ENCODE data around the gene DNASE2B. TPM values are rescaled to one million over a fixed set of nuclear protein-coding genes. Genes with fewer than 3 reads are reported as not detected.

The DNASE2B gene
- polyA plus RNA-seq, 1 donor from 2014 or later: 27.9 TPM

DNA sequence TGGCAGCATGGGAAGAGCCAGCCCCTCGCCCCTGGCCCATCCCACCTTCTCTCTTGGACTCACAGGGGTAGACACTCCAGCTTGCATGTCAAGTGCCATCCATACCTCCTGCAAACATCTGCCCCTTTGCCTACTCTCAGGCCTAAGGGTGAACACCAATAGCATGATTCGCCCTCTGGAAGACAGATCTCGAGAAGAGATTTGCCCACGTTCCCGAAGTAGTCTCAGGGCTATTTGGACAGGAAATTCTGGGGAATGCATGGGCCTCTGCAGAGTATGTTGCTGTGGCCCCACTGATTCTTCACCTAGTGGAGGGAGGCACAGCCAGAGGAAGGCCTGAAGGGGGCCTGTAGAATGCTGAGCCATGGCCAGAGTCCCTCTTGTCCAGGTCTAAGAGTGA lies 29.8 kb upstream of the DNASE2B start:
- Histone ChIP-seq H3K79me2 (replicated peaks; ENCODE audit: insufficient read depth, low read length) (no peaks in the 10 kb centered on the region), H3K4me2 (ENCODE audit: low read length) (no peak overlapping the region), H3K9me3 (ENCODE audit: low read length) (no peaks in the 10 kb centered on the region), H3K27me3 (ENCODE audit: insufficient read depth, low read depth, low read length) (no peaks in the 10 kb centered on the region), H4K20me1 (ENCODE audit: insufficient read depth) (no peaks in the 10 kb centered on the region), H3K27ac (ENCODE audit: low read length) (no peak overlapping the region), H2AFZ (ENCODE audit: low read depth, low read length) (no peak overlapping the region), H3K36me3 (ENCODE audit: insufficient read depth, low read length) (no peaks in the 10 kb centered on the region), H3K9me2 (ENCODE audit: insufficient read depth, low read length) (no peaks in the 10 kb centered on the region), H3F3A (ENCODE audit: insufficient read depth, low read length, poor library complexity, severe bottlenecking) (no peaks in the 10 kb centered on the region), H3K4me3 (ENCODE audit: low read length) (no peak overlapping the region), H3K9ac (ENCODE audit: low read length) (no peak overlapping the region)
- TF ChIP-seq RAD21 (conservative IDR thresholded peaks at IDR 0.05) (no peak), EZH2 (IDR thresholded peaks at IDR 0.05; ENCODE audit: borderline replicate concordance, insufficient read depth, low read length, poor library complexity, severe bottlenecking) (no peak), SMC3 (conservative IDR thresholded peaks at IDR 0.05; ENCODE audit: poor library complexity) (no peak), POLR2AphosphoS5 (IDR thresholded peaks at IDR 0.05) (no peak), TAF1 (IDR thresholded peaks at IDR 0.05; ENCODE audit: low read depth) (no peak), MXI1 (conservative IDR thresholded peaks at IDR 0.05; ENCODE audit: poor library complexity, severe bottlenecking) (no peak), EP300 (conservative IDR thresholded peaks at IDR 0.05; ENCODE audit: poor library complexity, severe bottlenecking) (no peak)
- TF ChIP-seq, protein P1, sequence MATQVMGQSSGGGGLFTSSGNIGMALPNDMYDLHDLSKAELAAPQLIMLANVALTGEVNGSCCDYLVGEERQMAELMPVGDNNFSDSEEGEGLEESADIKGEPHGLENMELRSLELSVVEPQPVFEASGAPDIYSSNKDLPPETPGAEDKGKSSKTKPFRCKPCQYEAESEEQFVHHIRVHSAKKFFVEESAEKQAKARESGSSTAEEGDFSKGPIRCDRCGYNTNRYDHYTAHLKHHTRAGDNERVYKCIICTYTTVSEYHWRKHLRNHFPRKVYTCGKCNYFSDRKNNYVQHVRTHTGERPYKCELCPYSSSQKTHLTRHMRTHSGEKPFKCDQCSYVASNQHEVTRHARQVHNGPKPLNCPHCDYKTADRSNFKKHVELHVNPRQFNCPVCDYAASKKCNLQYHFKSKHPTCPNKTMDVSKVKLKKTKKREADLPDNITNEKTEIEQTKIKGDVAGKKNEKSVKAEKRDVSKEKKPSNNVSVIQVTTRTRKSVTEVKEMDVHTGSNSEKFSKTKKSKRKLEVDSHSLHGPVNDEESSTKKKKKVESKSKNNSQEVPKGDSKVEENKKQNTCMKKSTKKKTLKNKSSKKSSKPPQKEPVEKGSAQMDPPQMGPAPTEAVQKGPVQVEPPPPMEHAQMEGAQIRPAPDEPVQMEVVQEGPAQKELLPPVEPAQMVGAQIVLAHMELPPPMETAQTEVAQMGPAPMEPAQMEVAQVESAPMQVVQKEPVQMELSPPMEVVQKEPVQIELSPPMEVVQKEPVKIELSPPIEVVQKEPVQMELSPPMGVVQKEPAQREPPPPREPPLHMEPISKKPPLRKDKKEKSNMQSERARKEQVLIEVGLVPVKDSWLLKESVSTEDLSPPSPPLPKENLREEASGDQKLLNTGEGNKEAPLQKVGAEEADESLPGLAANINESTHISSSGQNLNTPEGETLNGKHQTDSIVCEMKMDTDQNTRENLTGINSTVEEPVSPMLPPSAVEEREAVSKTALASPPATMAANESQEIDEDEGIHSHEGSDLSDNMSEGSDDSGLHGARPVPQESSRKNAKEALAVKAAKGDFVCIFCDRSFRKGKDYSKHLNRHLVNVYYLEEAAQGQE (IDR thresholded peaks at IDR 0.05; ENCODE audit: borderline replicate concordance): no peak
- TF ChIP-seq, protein P2, sequence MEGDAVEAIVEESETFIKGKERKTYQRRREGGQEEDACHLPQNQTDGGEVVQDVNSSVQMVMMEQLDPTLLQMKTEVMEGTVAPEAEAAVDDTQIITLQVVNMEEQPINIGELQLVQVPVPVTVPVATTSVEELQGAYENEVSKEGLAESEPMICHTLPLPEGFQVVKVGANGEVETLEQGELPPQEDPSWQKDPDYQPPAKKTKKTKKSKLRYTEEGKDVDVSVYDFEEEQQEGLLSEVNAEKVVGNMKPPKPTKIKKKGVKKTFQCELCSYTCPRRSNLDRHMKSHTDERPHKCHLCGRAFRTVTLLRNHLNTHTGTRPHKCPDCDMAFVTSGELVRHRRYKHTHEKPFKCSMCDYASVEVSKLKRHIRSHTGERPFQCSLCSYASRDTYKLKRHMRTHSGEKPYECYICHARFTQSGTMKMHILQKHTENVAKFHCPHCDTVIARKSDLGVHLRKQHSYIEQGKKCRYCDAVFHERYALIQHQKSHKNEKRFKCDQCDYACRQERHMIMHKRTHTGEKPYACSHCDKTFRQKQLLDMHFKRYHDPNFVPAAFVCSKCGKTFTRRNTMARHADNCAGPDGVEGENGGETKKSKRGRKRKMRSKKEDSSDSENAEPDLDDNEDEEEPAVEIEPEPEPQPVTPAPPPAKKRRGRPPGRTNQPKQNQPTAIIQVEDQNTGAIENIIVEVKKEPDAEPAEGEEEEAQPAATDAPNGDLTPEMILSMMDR (IDR thresholded peaks at IDR 0.05; ENCODE audit: poor library complexity, severe bottlenecking): no peak

DNA sequence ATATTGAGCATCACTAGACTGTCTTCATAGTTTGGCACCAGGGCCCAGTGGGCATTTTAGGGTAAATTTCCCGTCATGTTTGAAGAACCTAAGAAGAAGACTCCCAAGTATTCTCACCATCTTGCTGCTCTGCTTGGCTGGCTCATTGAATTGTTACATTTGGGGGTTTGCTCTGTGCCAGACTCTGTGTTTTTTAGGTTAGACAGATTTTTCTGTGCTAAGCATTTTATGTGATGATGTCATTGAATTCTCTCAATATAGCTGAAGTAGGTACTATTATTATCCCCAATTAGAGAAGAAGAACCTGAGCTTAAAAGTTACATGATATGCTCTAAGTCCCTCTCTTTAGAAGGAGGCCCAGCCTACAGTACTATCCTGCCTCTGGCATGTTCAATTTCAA lies 28.0 kb upstream of the DNASE2B start:
- no peaks in the 10 kb centered on the region for H3K27me3 ChIP-seq (ENCODE audit: insufficient read depth, low read depth, low read length)
- no peaks in the 10 kb centered on the region for H3K79me2 ChIP-seq (replicated peaks; ENCODE audit: insufficient read depth, low read length)
- no peaks in the 10 kb centered on the region for H3F3A ChIP-seq (ENCODE audit: insufficient read depth, low read length, poor library complexity, severe bottlenecking)
- no peaks in the 10 kb centered on the region for H4K20me1 ChIP-seq (ENCODE audit: insufficient read depth)
- no peak overlapping the region for H3K4me3 ChIP-seq (ENCODE audit: low read length)
- TF ChIP-seq TAF1 (IDR thresholded peaks at IDR 0.05; ENCODE audit: low read depth): no peak
- no peak overlapping the region for H2AFZ ChIP-seq (ENCODE audit: low read depth, low read length)
- H3K9ac ChIP-seq (ENCODE audit: low read length): no peak overlapping the region
- H3K36me3 ChIP-seq (ENCODE audit: insufficient read depth, low read length): no peaks in the 10 kb centered on the region
- no peak overlapping the region for H3K4me2 ChIP-seq (ENCODE audit: low read length)
- H3K9me2 ChIP-seq (ENCODE audit: insufficient read depth, low read length): no peaks in the 10 kb centered on the region
- no peaks in the 10 kb centered on the region for H3K9me3 ChIP-seq (ENCODE audit: low read length)
- H3K27ac ChIP-seq (ENCODE audit: low read length): no peak overlapping the region

DNA sequence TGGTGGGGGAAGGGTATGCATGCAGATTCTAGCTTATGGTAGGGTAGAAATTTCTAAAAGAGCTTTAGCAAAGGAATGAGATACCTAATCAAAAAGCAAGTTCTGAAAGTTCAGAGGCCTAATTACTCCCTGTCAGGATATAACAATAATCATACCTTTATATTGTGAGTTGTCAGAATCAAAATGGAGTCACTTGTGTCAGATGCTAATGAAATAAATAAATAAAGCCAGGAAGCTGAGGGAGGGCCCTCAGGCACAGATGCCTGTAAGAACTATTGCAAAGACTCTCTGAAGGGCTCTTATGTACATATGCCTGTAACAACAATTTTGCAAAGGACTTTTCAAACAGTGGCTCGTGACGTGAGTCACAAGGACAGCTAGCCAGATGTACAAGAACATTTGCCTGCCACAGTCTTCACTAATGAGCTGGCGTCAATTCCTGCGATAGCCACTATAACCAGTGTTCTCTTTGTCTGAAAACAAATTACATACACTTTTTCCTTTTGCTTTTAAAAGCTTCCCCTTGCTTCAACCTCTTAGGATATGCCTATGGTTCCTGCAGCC lies 27.4 kb upstream of the DNASE2B start:
- H3K27me3 ChIP-seq (ENCODE audit: insufficient read depth, low read depth, low read length): no peaks in the 10 kb centered on the region
- no peak overlapping the region for H3K9ac ChIP-seq (ENCODE audit: low read length)
- no peak overlapping the region for H2AFZ ChIP-seq (ENCODE audit: low read depth, low read length)
- no peaks in the 10 kb centered on the region for H3K9me3 ChIP-seq (ENCODE audit: low read length)
- no peak overlapping the region for H3K4me2 ChIP-seq (ENCODE audit: low read length)
- no peak overlapping the region for H3K27ac ChIP-seq (ENCODE audit: low read length)
- no peaks in the 10 kb centered on the region for H3F3A ChIP-seq (ENCODE audit: insufficient read depth, low read length, poor library complexity, severe bottlenecking)
- H3K4me3 ChIP-seq (ENCODE audit: low read length): no peak overlapping the region
- no peaks in the 10 kb centered on the region for H3K79me2 ChIP-seq (replicated peaks; ENCODE audit: insufficient read depth, low read length)
- H3K36me3 ChIP-seq (ENCODE audit: insufficient read depth, low read length): no peaks in the 10 kb centered on the region
- H4K20me1 ChIP-seq (ENCODE audit: insufficient read depth): no peaks in the 10 kb centered on the region
- TF ChIP-seq POLR2AphosphoS5 (IDR thresholded peaks at IDR 0.05) (no peak), TAF1 (IDR thresholded peaks at IDR 0.05; ENCODE audit: low read depth) (no peak)
- TF ChIP-seq, protein P1 (IDR thresholded peaks at IDR 0.05; ENCODE audit: borderline replicate concordance): no peak
- H3K9me2 ChIP-seq (ENCODE audit: insufficient read depth, low read length): no peaks in the 10 kb centered on the region
